Measurements from ENCODE around the gene SLC13A5.

DNA sequence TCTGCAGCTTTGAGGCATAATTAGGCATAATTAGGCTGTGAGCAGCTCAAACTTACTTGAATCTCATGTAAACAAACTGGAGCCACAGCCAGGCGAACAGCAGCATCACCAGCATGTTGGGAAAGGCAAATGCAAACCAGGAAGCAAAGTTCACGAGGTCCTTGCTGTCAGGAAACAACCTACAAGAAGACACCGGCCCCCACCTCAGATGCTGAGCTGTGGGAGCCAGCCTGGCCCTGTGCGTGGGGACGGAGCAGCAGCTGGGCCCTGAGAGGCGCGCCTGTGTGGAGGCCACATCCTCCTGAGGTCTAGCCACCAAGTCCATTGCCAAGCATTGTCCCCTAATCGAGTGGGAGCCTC is 12.2 kb downstream of the SLC13A5 start:
- no peak for TF ChIP-seq NR2C2 (IDR thresholded peaks at IDR 0.05; ENCODE audit: borderline replicate concordance, control insufficient read depth, insufficient read length, low read depth)
- TF ChIP-seq CREM (IDR thresholded peaks at IDR 0.05; ENCODE audit: low read depth): no peak
- TF ChIP-seq, protein P1, sequence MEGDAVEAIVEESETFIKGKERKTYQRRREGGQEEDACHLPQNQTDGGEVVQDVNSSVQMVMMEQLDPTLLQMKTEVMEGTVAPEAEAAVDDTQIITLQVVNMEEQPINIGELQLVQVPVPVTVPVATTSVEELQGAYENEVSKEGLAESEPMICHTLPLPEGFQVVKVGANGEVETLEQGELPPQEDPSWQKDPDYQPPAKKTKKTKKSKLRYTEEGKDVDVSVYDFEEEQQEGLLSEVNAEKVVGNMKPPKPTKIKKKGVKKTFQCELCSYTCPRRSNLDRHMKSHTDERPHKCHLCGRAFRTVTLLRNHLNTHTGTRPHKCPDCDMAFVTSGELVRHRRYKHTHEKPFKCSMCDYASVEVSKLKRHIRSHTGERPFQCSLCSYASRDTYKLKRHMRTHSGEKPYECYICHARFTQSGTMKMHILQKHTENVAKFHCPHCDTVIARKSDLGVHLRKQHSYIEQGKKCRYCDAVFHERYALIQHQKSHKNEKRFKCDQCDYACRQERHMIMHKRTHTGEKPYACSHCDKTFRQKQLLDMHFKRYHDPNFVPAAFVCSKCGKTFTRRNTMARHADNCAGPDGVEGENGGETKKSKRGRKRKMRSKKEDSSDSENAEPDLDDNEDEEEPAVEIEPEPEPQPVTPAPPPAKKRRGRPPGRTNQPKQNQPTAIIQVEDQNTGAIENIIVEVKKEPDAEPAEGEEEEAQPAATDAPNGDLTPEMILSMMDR (IDR thresholded peaks at IDR 0.05 in 2 of 3, conservative IDR thresholded peaks at IDR 0.05 in 1 of 3; ENCODE audit: control insufficient read depth in 2 of 3, extremely low read depth in 1 of 3, insufficient read depth in 1 of 3, low read depth in 3 of 3, low read length in 3 of 3): no peak
- TF ChIP-seq ZBED1 (IDR thresholded peaks at IDR 0.05; ENCODE audit: borderline replicate concordance): no peak
- TF ChIP-seq E2F4 (IDR thresholded peaks at IDR 0.05; ENCODE audit: low read depth, low read length): no peak
- TF ChIP-seq ESRRA (IDR thresholded peaks at IDR 0.05; ENCODE audit: low read length): no peak
- TF ChIP-seq SP1 (IDR thresholded peaks at IDR 0.05; ENCODE audit: low read depth, low read length): no peak
- TF ChIP-seq EZH2 (IDR thresholded peaks at IDR 0.05; ENCODE audit: borderline replicate concordance, control insufficient read depth, low read depth, low read length): no peak
- no peak for TF ChIP-seq BHLHE40 (IDR thresholded peaks at IDR 0.05; ENCODE audit: borderline replicate concordance in 1 of 2, low read depth in 2 of 2, low read length in 1 of 2)
- TF ChIP-seq SIN3A (IDR thresholded peaks at IDR 0.05; ENCODE audit: low read depth, low read length): no peak
- no peak for TF ChIP-seq CHD4 (IDR thresholded peaks at IDR 0.05)
- no peak for TF ChIP-seq CHD2 (IDR thresholded peaks at IDR 0.05; ENCODE audit: borderline replicate concordance, low read depth, low read length)
